H1 (cell line): ENCODE results near the gene DISC1. TPM values are rescaled to one million over a fixed set of nuclear protein-coding genes. Genes with fewer than 3 reads are reported as not detected.

Experiments
- CTCF ChIA-PET: fragments of 300-600 bp; sonication (Branson Sonifier 250); formaldehyde crosslinking; loops from one replicate; lab custom pipeline; 2021; ENCODE audit not compliant: partially characterized antibody; lab: Charles Lee
- POLR2A ChIA-PET: fragments of 300-600 bp; sonication (Branson Sonifier 250); formaldehyde crosslinking; loops from one replicate; lab custom pipeline; 2021; ENCODE audit warnings: inconsistent platforms; ENCODE audit not compliant: partially characterized antibody; lab: Charles Lee
- DNase-seq, 2 experiments: peaks; one replicate each; pipeline versions ENCODE4 v3.0.0 to v3.0.0-alpha.2; 2010 to 2022; ENCODE audit warnings: low spot score in 2 of 2, low read depth in 1 of 2, mixed read lengths in 1 of 2
- FAIRE-seq: peaks from 2 replicates; lab custom pipeline; 2011; peaks lifted over from hg19 to GRCh38; lab: Jason Lieb, UNC
- H2AFZ ChIP-seq: 2 replicates; pipeline ENCODE4 v1.8.1; 2012; ENCODE audit warnings: low read length, inconsistent platforms
- H2AK5ac ChIP-seq: 2 replicates; pipeline ENCODE4 v1.6.1; 2013; ENCODE audit warnings: low read depth, low read length
- H2BK120ac ChIP-seq: replicated peaks from 2 replicates; pipeline ENCODE3; 2013; ENCODE audit warnings: low read depth, low read length, inconsistent platforms
- H2BK12ac ChIP-seq: 2 replicates; pipeline ENCODE4 v1.6.1; 2013; ENCODE audit warnings: low read depth, low read length
- H2BK15ac ChIP-seq: 2 replicates; pipeline ENCODE4 v1.6.1; 2013; ENCODE audit warnings: low read length
- H2BK20ac ChIP-seq: 2 replicates; pipeline ENCODE4 v1.6.1; 2013; ENCODE audit warnings: low read length
- H2BK5ac ChIP-seq: 2 replicates; pipeline ENCODE4 v1.6.1; 2013; ENCODE audit warnings: low read depth, low read length
- H3K14ac ChIP-seq: 2 replicates; pipeline ENCODE4 v1.6.1; 2013; ENCODE audit warnings: inconsistent platforms; ENCODE audit not compliant: insufficient read length
- H3K18ac ChIP-seq: 2 replicates; pipeline ENCODE4 v1.6.1; 2013; ENCODE audit warnings: low read length; ENCODE audit errors: extremely low read depth
- H3K23ac ChIP-seq: 2 replicates; pipeline ENCODE4 v1.6.1; 2013; ENCODE audit warnings: inconsistent platforms; ENCODE audit not compliant: insufficient read length
- H3K23me2 ChIP-seq: 2 replicates; pipeline ENCODE4 v1.6.1; 2013; ENCODE audit warnings: low read depth, low read length
- H3K27ac ChIP-seq: 2 replicates; pipeline ENCODE4 v1.6.1; 2011; ENCODE audit warnings: low read depth, low read length, inconsistent platforms
- H3K27me3 ChIP-seq, 4 experiments: replicated peaks in 1 of 4; 1 replicate in 1 of 4; 2 replicates in 3 of 4; pipeline versions ENCODE4 v1.6.1 to v1.8.1; 2011 to 2013; ENCODE audit warnings: low read length in 3 of 4, mild to moderate bottlenecking in 3 of 4, inconsistent platforms in 2 of 4, mixed read lengths in 2 of 4, moderate library complexity in 1 of 4; ENCODE audit not compliant: control insufficient read depth in 3 of 4, insufficient read depth in 3 of 4; ENCODE audit errors: extremely low read depth in 1 of 4
- H3K36me3 ChIP-seq, 4 experiments: 2 replicates each; pipeline versions ENCODE4 v1.6.1 to v1.8.1; 2011 to 2013; ENCODE audit warnings: mild to moderate bottlenecking in 4 of 4, low read length in 3 of 4, moderate library complexity in 2 of 4, control low read depth in 1 of 4, inconsistent platforms in 1 of 4; ENCODE audit not compliant: insufficient read depth in 4 of 4, control insufficient read depth in 2 of 4
- H3K4ac ChIP-seq: replicated peaks from 2 replicates; pipeline ENCODE3; 2013; ENCODE audit warnings: low read length, low read depth, mixed read lengths, inconsistent platforms; ENCODE audit not compliant: insufficient read length
- H3K4me1 ChIP-seq, 4 experiments: replicated peaks in 1 of 4; 1 replicate in 1 of 4; 2 replicates in 3 of 4; pipeline versions ENCODE4 v1.6.1 to v1.8.1; 2011 to 2013; ENCODE audit warnings: low read length in 3 of 4, inconsistent platforms in 2 of 4, mixed read lengths in 1 of 4; ENCODE audit not compliant: insufficient read depth in 4 of 4, control insufficient read depth in 3 of 4
- H3K4me2 ChIP-seq, 2 experiments: 2 replicates each; pipeline versions ENCODE4 v1.6.1 to v1.8.1; 2011 to 2013; ENCODE audit warnings: low read depth in 2 of 2, low read length in 2 of 2, control low read depth in 1 of 2, inconsistent platforms in 1 of 2, mild to moderate bottlenecking in 1 of 2; ENCODE audit not compliant: insufficient read depth in 1 of 2
- H3K4me3 ChIP-seq, 4 experiments: fragments of 200-600, 300-600 bp in 1 of 4; sonication (generic), shearing (Covaris generic), sonication (Bioruptor Twin) in 1 of 4; 2 replicates each; pipeline versions ENCODE4 v1.5.1 to v1.8.1; 2011 to 2016; ENCODE audit warnings: low read length in 4 of 4, low read depth in 3 of 4, control low read depth in 2 of 4, inconsistent platforms in 2 of 4, mild to moderate bottlenecking in 2 of 4, mixed read lengths in 1 of 4, moderate library complexity in 1 of 4; ENCODE audit not compliant: insufficient read depth in 2 of 4; ENCODE audit errors: extremely low read depth in 1 of 4
- H3K56ac ChIP-seq: replicated peaks from 2 replicates; pipeline ENCODE3; 2013; ENCODE audit warnings: low read depth, mild to moderate bottlenecking, mixed read lengths, low read length, inconsistent platforms; ENCODE audit not compliant: insufficient read length
- H3K79me1 ChIP-seq: 2 replicates; pipeline ENCODE4 v1.6.1; 2013; ENCODE audit warnings: low read depth, low read length, control low read depth
- H3K79me2 ChIP-seq, 2 experiments: 2 replicates each; pipeline versions ENCODE4 v1.6.1 to v1.8.1; 2012 to 2013; ENCODE audit warnings: low read length in 2 of 2, mild to moderate bottlenecking in 2 of 2, inconsistent platforms in 1 of 2; ENCODE audit not compliant: insufficient read depth in 2 of 2, control insufficient read depth in 1 of 2
- H3K9ac ChIP-seq, 4 experiments: replicated peaks in 1 of 4; 1 replicate in 1 of 4; 2 replicates in 3 of 4; pipeline versions ENCODE4 v1.6.1 to v1.8.1; 2011 to 2013; ENCODE audit warnings: low read depth in 3 of 4, low read length in 3 of 4, control low read depth in 2 of 4, mild to moderate bottlenecking in 2 of 4, moderate library complexity in 2 of 4, inconsistent platforms in 1 of 4; ENCODE audit errors: extremely low read depth in 1 of 4
- H3K9me3 ChIP-seq, 2 experiments: 2 replicates each; pipeline versions ENCODE4 v1.6.1 to v1.8.1; 2012 to 2013; ENCODE audit warnings: mild to moderate bottlenecking in 2 of 2, moderate library complexity in 2 of 2, control low read depth in 1 of 2, inconsistent platforms in 1 of 2, low read depth in 1 of 2, low read length in 1 of 2, mixed read lengths in 1 of 2; ENCODE audit not compliant: insufficient read depth in 2 of 2
- H4K20me1 ChIP-seq, 2 experiments: replicated peaks in 1 of 2; 2 replicates each; pipeline versions ENCODE3 to v1.8.1; 2011 to 2013; ENCODE audit warnings: inconsistent platforms in 2 of 2, low read length in 2 of 2, mild to moderate bottlenecking in 1 of 2; ENCODE audit not compliant: insufficient read depth in 2 of 2, control insufficient read depth in 1 of 2
- H4K5ac ChIP-seq: 2 replicates; pipeline ENCODE4 v1.6.1; 2013; ENCODE audit warnings: low read length, low read depth, mixed read lengths, inconsistent platforms; ENCODE audit not compliant: insufficient read length
- H4K8ac ChIP-seq: 2 replicates; pipeline ENCODE4 v1.8.0; 2013; ENCODE audit warnings: mild to moderate bottlenecking, moderate library complexity, low read length, inconsistent platforms; ENCODE audit not compliant: insufficient read depth; ENCODE audit errors: extremely low read depth
- H4K91ac ChIP-seq: replicated peaks from 2 replicates; pipeline ENCODE3; 2013; ENCODE audit warnings: low read length, mixed read lengths, inconsistent platforms; ENCODE audit not compliant: insufficient read length
- CBX5 ChIP-seq: fragments of 300-800, 300-1000 bp; sonication (generic); IDR thresholded peaks from 2 replicates; pipeline ENCODE4 v1.7.1; 2016; ENCODE audit warnings: antibody characterized with exemption, low read length, low read depth
- CHD1 ChIP-seq: IDR thresholded peaks from 2 replicates; pipeline ENCODE4 v1.6.1; 2012; ENCODE audit warnings: low read depth, low read length, improper control_type of control experiment
- NRF1 ChIP-seq: IDR thresholded peaks from 2 replicates; pipeline ENCODE4 v1.6.1; 2011; ENCODE audit warnings: mild to moderate bottlenecking, low read depth, low read length, improper control_type of control experiment
- POU5F1 ChIP-seq: IDR thresholded peaks from 2 replicates; pipeline ENCODE4 v1.6.1; 2011; ENCODE audit warnings: low read depth, mild to moderate bottlenecking, low read length, moderate library complexity
- SIRT6 ChIP-seq: IDR thresholded peaks from one replicate; pipeline ENCODE4 v1.7.1; 2012; ENCODE audit warnings: low read length, inconsistent platforms
- SIX5 ChIP-seq: IDR thresholded peaks from 2 replicates; pipeline ENCODE4 v1.6.1; 2011; ENCODE audit warnings: mild to moderate bottlenecking, low read depth, low read length
- TEAD4 ChIP-seq: IDR thresholded peaks from 2 replicates; pipeline ENCODE4 v1.6.1; 2012; ENCODE audit warnings: low read depth, low read length, inconsistent platforms, mixed read lengths
- WGBS, 2 experiments: shearing (Covaris generic) in 1 of 2; methylation state at CpG; one replicate each; pipeline versions ENCODE4 v1.1.6 to v1.1.7; 2013 to 2015; ENCODE audit warnings: low lambda C conversion rate in 2 of 2, mixed read lengths in 2 of 2, inconsistent platforms in 1 of 2, low coverage in 1 of 2, missing lambda C conversion rate in 1 of 2; ENCODE audit not compliant: insufficient replicate concordance in 2 of 2, insufficient coverage in 1 of 2, insufficient read length in 1 of 2; ENCODE audit errors: extremely low coverage in 1 of 2, missing lambda C conversion rate in 1 of 2; 5-methylcytosine and 5-hydroxymethylcytosine counted together
- polyA plus RNA-seq, 7 experiments: library from polyadenylated mRNA; depleted of rRNA in 3 of 7; stranded (reverse) in 5 of 7; unstranded in 2 of 7; fragments of >200 nt in 5 of 7; fragments of 200-250 nt in 2 of 7; gene quantifications; 1 replicate in 5 of 7; 2 replicates in 1 of 7; 4 replicates in 1 of 7; pipeline versions ENCODE4 v1.2.1 to v1.2.3, GENCODE V29; 2011 to 2013; ENCODE audit warnings: missing spikeins in 2 of 7, mixed read lengths in 2 of 7
- total RNA-seq: library from RNA; stranded (reverse); fragmentation: NEBNext Ultra II Directional; extraction: Animal tissue kit (Norgen Biotek cat#: 25700); gene quantifications from 2 replicates; pipeline ENCODE4 v1.2.1, GENCODE V29; 2021
- TF ChIP-seq, protein P1 (sequence below), 3 experiments: IDR thresholded peaks; 1 replicate in 2 of 3; 2 replicates in 1 of 3; pipeline versions ENCODE4 v1.5.1 to v1.6.1; 2011; ENCODE audit warnings: low read length in 3 of 3, mild to moderate bottlenecking in 3 of 3, inconsistent platforms in 2 of 3, low read depth in 1 of 3, moderate library complexity in 1 of 3; ENCODE audit not compliant: insufficient read depth in 1 of 3; ENCODE audit errors: control extremely low read depth in 1 of 3
- TF ChIP-seq, protein P2 (sequence below): IDR thresholded peaks from 2 replicates; pipeline ENCODE4 v1.6.1; 2012; ENCODE audit warnings: inconsistent platforms

DISC1 gene
- total and polyA plus RNA-seq, 2 of the 8 experiments (the other 6 are each of a cell fraction or from before 2014, with no cell fraction given), result 1.1 to 3.5 TPM

DNA sequence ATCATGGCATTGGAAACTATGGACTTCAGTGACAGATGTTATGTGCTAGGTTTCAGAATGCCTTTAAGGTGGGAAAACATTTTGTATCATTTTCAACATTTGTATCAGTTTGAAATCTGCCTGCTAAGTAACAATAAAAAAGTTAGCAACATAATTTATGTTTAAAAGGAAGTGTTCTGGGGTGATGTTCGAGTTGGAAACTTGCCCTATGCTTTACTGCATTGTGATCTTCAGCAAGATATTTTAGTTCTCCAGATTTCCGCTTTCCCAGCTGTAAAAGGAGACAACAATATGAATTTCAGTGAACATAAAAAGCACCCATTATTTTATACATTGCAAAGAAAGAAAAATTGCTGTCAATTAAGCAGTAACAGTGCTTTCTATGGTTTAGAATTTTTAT is 187.4 kb downstream of the DISC1 start:
- Histone ChIP-seq H2BK15ac (no peak overlapping the region), H3K56ac (no peak overlapping the region), H3K79me2 (no peaks in the 10 kb centered on the region), H3K14ac (no peak overlapping the region), H3K23ac (no peak overlapping the region), H3K27ac (no peak overlapping the region), H3K27me3 (peaks cover 0 to 1% (median 0%) of the 10 kb centered on the region in 4 experiments; a peak in 1 of 7 replicates), H3K4me2 (no peak overlapping the region), H3K23me2 (no peaks in the 10 kb centered on the region), H2BK12ac (no peak overlapping the region), H3K9me3 (no peaks in the 10 kb centered on the region), H3K4me3 (no peak overlapping the region), H3K4me1 (no peaks in the 10 kb centered on the region), H2BK5ac (no peak overlapping the region), H3K18ac (no peak overlapping the region), H2AK5ac (no peak overlapping the region), H3K4ac (no peak overlapping the region), H2BK20ac (no peak overlapping the region), H4K5ac (no peak overlapping the region), H2BK120ac (no peak overlapping the region), H2AFZ (no peak overlapping the region), H4K91ac (no peak overlapping the region), H3K9ac (no peak overlapping the region), H4K20me1 (no peaks in the 10 kb centered on the region), H4K8ac (no peak overlapping the region), H3K79me1 (no peaks in the 10 kb centered on the region), H3K36me3 (no peaks in the 10 kb centered on the region; a peak in 1 of 8 replicates)
- FAIRE-seq, result no peak
- CTCF ChIA-PET, result interaction anchor here (0.7 kb wide), 1 partner anchor 57 kb away, joined by 3 read pairs; no protein-coding TSS in a partner anchor
- 82% methylated on average over 2 of the region's 2 CpGs; no CpG with 5 or more reads in 1 of the 2 experiments for WGBS, 2 experiments
- DNase-seq, result no peak
- POLR2A ChIA-PET, result no interaction called here
- TF ChIP-seq SIX5 (no peak), SIRT6 (no peak), NRF1 (no peak), TEAD4 (no peak), POU5F1 (no peak), CHD1 (no peak), CBX5 (no peak)
- TF ChIP-seq, protein P1, sequence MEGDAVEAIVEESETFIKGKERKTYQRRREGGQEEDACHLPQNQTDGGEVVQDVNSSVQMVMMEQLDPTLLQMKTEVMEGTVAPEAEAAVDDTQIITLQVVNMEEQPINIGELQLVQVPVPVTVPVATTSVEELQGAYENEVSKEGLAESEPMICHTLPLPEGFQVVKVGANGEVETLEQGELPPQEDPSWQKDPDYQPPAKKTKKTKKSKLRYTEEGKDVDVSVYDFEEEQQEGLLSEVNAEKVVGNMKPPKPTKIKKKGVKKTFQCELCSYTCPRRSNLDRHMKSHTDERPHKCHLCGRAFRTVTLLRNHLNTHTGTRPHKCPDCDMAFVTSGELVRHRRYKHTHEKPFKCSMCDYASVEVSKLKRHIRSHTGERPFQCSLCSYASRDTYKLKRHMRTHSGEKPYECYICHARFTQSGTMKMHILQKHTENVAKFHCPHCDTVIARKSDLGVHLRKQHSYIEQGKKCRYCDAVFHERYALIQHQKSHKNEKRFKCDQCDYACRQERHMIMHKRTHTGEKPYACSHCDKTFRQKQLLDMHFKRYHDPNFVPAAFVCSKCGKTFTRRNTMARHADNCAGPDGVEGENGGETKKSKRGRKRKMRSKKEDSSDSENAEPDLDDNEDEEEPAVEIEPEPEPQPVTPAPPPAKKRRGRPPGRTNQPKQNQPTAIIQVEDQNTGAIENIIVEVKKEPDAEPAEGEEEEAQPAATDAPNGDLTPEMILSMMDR (IDR thresholded peaks at IDR 0.05; ENCODE audit: control extremely low read depth in 1 of 3, insufficient read depth in 1 of 3, low read depth in 1 of 3, low read length in 3 of 3), result no peak
- TF ChIP-seq, protein P2, sequence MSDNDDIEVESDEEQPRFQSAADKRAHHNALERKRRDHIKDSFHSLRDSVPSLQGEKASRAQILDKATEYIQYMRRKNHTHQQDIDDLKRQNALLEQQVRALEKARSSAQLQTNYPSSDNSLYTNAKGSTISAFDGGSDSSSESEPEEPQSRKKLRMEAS, result no peak
